NCI-H2196 treated with DMSO at 0.1 percent for 48 hours (cell line): Measurements from ENCODE around the gene PMAIP1.
A peak's percentile ranks its signal among the peaks of the same experiment; 100 is the strongest.
"Not testable (repeated sequence)": the region's sequence is repeated elsewhere in the genome, so short reads cannot be mapped to it uniquely, and the experiment has no call there.

Experiments used
- DNase-seq: peaks from one replicate; lab custom pipeline; 2025; ENCODE audit not compliant: unreplicated experiment; lab: John Stamatoyannopoulos, UW

The PMAIP1 gene

DNA sequence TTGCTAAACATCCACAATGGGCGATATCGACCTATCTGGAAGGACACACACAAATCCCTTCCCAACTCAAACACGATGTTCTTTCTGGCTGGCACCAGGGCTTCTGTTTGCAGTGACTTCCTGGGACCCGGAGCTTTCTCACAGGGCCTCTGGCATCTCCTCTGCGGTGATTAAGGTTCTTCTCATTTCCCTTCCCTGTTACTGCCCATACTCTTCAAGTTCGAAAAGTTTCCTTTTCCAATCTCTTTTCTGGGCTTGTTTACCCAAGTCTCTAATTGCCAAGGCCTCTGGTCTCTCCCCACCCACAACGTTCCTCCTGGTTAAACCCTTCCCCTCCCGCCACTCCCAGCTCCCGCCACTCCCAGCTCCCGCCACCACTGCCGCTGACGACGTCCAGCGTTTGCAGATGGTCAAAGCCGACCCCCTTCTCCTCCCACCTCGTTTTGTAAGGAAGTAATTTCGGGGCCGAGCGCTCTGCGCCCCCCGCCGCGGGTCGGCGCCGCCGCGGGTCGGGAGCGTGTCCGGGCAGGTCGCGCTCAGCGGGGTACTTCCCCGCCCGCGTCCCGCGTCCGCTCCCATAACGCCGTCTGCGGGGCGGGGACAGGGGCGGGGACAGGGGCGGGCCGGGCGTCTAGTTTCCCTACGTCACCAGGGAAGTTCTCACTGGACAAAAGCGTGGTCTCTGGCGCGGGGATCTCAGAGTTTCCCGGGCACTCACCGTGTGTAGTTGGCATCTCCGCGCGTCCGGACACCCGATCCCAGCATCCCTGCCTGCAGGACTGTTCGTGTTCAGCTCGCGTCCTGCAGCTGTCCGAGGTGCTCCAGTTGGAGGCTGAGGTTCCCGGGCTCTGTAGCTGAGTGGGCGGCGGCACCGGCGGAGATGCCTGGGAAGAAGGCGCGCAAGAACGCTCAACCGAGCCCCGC, at the start of gene PMAIP1:
Gene PMAIP1 (plus strand): TSS at position 699 of the 924 bp plus-strand sequence. CDS start 182 bp downstream, at position 881.
- peak; percentile 93 for DNase-seq

DNA sequence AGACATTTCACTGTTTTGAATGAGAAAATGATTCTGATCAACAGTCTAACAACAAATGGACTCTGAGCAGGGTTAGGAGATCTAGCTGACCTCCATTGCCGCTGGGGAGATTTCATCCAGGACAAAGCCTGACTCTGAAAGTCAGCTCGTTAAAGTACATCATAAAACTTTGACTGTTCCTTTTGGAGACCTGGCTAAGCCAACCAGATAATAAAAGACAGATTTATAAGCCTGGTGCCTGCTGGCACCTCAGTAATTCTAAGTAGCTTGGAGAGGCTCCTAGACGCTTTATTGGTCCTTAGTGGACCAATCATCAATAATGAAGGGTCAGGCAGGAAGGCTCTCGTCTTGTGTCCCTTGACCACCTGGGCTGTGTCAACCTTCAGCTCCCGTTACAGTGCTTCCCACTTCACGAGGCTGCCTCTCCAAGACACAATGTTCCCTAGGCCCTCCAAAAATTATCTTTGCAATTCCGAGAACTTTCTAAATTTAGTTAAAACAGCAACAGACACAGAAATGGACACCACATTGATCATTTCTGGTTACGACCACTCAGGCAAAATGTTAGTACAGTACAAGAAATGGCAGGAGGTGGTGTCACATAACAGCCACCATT, 47.9 kb upstream of the PMAIP1 start:
- no peak for DNase-seq

- no peak for DNase-seq
Measured at GRCh38 chr18:59852548-59852947, 47.2 kb upstream of the PMAIP1 start.

GRCh38 chr18:59853380-59853779, 46.4 kb upstream of the PMAIP1 start:
- DNase-seq, result no peak

- not testable (repeated sequence) for DNase-seq
Measured at GRCh38 chr18:59853988-59854387, 45.8 kb upstream of the PMAIP1 start.

DNA sequence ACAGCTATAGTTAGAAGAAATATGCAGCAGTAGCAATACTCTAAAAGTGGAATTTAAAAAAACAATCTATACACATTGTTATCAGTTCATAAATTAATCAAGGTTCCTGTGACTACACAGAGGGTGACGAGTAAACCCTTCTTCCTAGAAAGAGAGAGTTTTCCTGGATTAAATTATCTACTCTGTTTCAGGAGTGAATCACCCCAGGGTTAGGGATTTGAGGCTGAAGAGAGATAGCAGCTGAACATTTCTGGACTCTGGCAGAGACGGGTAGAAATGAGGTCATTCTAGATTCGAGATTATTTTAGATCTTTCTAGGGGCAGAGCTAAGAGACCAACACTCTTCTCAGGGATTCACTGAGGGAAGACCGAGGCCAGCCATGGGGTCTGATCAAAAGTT, 38.8 kb upstream of the PMAIP1 start:
- DNase-seq, result no peak

- DNase-seq, result no peak
Measured at GRCh38 chr18:59861963-59862819, 37.6 kb upstream of the PMAIP1 start.

DNA sequence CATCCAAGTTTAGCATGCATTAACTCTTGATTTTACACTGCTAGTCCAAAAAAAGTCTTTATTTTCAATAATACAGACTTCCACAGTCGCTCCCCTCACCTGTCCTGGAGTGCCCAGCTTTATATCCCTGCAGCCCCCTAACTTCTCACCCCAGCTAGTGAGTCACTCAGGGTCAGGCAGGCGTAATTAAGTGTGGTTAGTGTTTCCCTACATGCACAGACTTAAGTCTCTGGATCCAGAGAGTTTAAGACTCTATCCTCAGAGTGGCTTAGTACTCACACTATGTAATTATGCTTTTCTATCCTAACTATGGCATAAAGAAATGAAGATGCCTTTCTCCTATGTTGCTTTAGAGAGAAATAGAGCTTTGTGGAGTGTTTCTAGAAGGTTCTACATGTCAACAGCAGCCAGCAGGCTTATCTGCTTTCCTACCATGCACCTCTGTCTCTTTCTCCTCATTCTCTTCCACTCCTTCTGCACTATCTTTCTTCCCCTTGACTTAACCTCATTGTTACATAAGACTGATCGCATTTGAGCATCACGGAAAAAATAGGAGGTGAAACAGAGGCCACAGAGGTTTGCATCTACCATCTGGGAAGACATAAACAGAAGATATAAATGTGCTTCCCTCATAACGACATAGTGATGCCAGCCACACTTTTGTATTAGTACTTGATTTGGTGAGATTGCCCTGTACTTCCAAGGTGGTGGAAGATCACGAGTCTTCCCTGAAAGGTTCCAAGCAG, 34.4 kb upstream of the PMAIP1 start:
- no peak for DNase-seq

DNA sequence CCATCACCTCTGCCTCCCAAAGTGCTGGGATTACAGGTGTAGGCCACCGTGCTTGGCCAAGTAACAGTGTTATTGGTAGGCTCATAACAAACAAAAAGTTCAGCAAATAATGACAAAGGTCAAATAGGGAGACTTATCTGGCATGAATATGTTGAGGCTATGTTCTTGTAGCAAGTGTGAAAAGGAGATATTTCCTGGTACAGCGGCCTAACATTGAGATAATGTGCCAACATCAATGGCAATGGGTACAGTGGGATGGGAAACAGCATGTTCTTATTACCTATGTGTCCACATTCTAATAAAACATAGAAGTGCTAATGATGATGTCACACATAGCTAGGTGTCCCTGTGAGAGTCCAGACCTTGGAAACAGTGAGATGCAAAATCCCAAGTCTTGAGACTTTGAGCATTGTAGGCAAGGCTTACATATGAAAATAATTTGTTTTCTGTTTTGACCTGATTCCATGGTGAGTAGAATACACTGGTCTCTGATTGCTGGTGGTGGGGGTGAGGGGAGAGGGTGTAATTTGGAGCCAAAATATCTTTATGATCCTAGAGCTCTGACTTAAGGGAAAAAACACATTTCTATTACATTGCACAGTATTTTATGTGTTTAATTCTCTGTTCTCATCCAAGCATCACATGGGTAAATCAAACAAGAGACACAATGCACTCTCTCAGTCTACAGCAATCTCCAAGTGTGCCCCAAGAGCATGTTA, 33.1 kb upstream of the PMAIP1 start:
- no peak for DNase-seq

GRCh38 chr18:59867337-59868104, 32.3 kb upstream of the PMAIP1 start:
- no peak for DNase-seq

- DNase-seq, result no peak
Measured at GRCh38 chr18:59870623-59871130, 29.1 kb upstream of the PMAIP1 start.

GRCh38 chr18:59871711-59872362, 28.0 kb upstream of the PMAIP1 start:
- DNase-seq, result no peak

- no peak for DNase-seq
Measured at GRCh38 chr18:59873641-59874040, 26.2 kb upstream of the PMAIP1 start.

DNA sequence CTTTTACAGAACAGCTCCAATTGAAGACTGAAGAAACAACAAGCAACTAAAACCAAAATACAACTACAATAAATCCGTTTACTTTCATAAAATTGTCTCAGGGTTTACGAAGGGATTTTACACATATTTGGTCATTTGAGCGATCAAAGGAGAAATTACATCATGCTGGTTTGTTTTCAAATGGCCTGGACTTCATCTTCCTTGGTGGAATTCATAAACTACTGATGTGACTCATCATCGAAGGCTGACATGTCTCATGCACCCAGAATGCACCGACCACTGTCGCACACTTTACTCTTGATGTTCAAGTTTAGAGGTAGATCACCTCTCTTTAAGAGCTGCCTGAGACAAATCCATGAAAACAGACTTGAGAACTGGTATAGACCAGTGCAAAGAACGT, 25.6 kb upstream of the PMAIP1 start:
- no peak for DNase-seq

DNA sequence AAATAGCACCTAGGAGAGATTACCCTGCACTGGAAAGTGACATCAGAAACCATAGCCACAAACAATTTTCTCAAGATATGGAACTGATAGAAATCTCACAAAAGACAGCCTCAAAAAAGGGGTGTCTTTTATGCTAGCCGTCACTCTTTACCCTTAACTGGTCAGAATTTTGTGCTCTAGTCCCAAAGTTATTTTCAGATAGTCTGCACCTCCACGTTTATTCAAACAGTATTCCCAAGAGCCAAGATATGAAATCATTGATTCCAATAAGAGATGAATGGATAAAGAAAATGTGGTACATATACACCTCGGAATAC, 23.5 kb upstream of the PMAIP1 start:
- no peak for DNase-seq

DNA sequence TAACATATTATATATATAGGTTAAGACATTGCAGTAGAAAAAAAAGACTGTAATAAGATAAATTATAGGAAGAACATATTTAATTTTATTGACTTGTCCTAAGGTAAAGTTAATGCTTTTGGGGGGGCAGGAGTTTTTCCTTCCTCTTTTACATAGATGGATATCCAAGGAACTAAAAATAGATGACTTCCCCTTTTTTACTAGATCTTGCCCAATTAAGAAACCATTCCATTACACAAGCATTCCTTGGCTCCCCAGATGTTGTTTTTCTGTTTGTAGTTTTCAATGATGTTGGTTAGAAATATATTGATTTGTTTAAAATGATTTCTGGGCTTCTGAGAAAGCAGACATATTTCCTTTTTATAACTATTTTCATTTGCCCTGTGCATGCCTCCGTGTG, 22.4 kb upstream of the PMAIP1 start:
- DNase-seq, result no peak

DNA sequence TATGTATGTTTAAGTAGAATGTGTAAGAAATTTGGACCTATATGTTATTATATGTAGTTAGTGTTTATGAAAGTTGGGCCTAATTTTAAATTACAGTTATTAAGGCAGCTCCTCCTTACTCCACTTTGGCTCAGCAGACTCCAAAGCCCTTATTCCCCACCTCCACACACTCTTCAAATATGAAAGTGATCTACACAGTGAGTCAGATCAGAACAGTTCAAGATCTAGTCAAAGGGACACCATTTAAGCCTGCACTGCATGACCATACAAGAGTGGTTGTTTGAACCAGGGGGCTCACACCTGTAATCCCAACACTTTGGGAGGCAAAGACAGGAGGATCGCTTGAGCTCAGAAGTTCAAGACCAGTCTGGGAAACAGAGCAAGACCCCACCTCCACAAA, 21.2 kb upstream of the PMAIP1 start:
- no peak for DNase-seq

- DNase-seq, result no peak
Measured at GRCh38 chr18:59881728-59882656, 17.8 kb upstream of the PMAIP1 start.
